Mammary epithelial cell (primary cell): ENCODE measurements around the gene OR52E4.

ENCODE experiments used
- EZH2 ChIP-seq: IDR thresholded peaks from 2 replicates; pipeline ENCODE4 v1.6.1; 2012; ENCODE audit warnings: low read length, inconsistent platforms, borderline replicate concordance
- TF ChIP-seq, protein P1 (sequence below), 2 donors: IDR thresholded peaks in 1 of 2; conservative IDR thresholded peaks in 1 of 2; 2 replicates each; pipeline ENCODE4 v1.5.1; 2011 to 2012; ENCODE audit warnings: inconsistent platforms in 2 of 2, low read length in 2 of 2, mild to moderate bottlenecking in 2 of 2, control low read depth in 1 of 2, low read depth in 1 of 2; ENCODE audit not compliant: insufficient read depth in 1 of 2; ENCODE audit errors: extremely low read depth in 1 of 2

DNA sequence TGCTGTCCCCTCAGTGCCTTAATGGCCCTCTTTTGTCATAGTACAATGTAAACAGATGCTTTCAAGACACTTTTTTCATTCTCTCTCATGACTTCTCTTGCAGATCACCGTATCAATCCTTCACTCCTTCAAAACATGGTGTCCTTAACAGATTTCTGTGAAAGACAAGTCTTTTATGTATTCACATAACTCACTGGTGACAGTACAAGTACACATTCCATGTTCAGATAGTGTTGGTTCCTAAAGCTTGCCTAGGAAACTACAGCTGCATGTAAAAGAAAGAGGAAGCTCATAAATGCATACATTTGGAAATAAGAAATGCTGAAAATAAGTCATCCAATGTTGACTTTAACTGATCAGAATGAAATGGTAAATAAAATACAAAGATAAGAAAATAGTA, 33.7 kb upstream of the OR52E4 start:
- TF ChIP-seq, protein P1, sequence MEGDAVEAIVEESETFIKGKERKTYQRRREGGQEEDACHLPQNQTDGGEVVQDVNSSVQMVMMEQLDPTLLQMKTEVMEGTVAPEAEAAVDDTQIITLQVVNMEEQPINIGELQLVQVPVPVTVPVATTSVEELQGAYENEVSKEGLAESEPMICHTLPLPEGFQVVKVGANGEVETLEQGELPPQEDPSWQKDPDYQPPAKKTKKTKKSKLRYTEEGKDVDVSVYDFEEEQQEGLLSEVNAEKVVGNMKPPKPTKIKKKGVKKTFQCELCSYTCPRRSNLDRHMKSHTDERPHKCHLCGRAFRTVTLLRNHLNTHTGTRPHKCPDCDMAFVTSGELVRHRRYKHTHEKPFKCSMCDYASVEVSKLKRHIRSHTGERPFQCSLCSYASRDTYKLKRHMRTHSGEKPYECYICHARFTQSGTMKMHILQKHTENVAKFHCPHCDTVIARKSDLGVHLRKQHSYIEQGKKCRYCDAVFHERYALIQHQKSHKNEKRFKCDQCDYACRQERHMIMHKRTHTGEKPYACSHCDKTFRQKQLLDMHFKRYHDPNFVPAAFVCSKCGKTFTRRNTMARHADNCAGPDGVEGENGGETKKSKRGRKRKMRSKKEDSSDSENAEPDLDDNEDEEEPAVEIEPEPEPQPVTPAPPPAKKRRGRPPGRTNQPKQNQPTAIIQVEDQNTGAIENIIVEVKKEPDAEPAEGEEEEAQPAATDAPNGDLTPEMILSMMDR (conservative IDR thresholded peaks at IDR 0.05 in 1 of 2, IDR thresholded peaks at IDR 0.05 in 1 of 2; ENCODE audit: extremely low read depth in 1 of 2, insufficient read depth in 1 of 2, low read depth in 1 of 2, low read length in 2 of 2), result no peak
- TF ChIP-seq EZH2, result no peak
